Measurements from ENCODE around the gene SIAH3.
A peak's percentile ranks its signal among the peaks of the same experiment; 100 is the strongest.

The SIAH3 gene

DNA sequence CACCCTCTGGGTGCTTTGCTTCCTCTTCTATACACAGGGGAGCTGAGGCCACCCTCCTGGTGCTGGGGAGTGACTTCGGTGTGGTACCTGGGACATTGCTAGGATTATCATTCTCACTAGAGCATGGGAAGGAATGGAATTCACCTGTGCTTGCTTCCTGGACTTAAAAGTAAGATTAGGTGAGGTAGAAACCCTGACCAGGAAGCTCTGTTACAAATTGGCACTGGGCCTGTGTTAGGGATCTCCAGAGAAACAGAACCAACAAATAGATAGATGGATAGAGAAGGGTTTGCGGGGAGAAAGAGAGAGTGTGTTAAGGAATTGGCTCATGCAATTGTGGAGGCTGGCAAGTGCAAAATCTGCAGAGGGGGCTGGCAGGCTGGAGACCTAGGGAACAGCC lies 13.9 kb upstream of the SIAH3 start:
- H3K4me3 ChIP-seq (replicated peaks; ENCODE audit: low read depth, low read length), result no peak overlapping the region
- no peak for DNase-seq (ENCODE audit: low read depth)
- TF ChIP-seq, protein P1, sequence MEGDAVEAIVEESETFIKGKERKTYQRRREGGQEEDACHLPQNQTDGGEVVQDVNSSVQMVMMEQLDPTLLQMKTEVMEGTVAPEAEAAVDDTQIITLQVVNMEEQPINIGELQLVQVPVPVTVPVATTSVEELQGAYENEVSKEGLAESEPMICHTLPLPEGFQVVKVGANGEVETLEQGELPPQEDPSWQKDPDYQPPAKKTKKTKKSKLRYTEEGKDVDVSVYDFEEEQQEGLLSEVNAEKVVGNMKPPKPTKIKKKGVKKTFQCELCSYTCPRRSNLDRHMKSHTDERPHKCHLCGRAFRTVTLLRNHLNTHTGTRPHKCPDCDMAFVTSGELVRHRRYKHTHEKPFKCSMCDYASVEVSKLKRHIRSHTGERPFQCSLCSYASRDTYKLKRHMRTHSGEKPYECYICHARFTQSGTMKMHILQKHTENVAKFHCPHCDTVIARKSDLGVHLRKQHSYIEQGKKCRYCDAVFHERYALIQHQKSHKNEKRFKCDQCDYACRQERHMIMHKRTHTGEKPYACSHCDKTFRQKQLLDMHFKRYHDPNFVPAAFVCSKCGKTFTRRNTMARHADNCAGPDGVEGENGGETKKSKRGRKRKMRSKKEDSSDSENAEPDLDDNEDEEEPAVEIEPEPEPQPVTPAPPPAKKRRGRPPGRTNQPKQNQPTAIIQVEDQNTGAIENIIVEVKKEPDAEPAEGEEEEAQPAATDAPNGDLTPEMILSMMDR (IDR thresholded peaks at IDR 0.05; ENCODE audit: low read length, missing control alignments), result no peak

- TF ChIP-seq, protein P1 (IDR thresholded peaks at IDR 0.05; ENCODE audit: low read length, missing control alignments), result no peak
- DNase-seq (ENCODE audit: low read depth), result no peak
- no peak overlapping the region for H3K4me3 ChIP-seq (replicated peaks; ENCODE audit: low read depth, low read length)
These were observed 12.4 kb upstream of the SIAH3 start for GRCh38 chr13:45863709-45864590.

- no peak overlapping the region for H3K4me3 ChIP-seq (replicated peaks; ENCODE audit: low read depth, low read length)
- DNase-seq (ENCODE audit: low read depth), result peak; percentile 8
- TF ChIP-seq, protein P1 (IDR thresholded peaks at IDR 0.05; ENCODE audit: low read length, missing control alignments), result no peak
These were observed 9.8 kb upstream of the SIAH3 start for GRCh38 chr13:45861322-45861721.

DNA sequence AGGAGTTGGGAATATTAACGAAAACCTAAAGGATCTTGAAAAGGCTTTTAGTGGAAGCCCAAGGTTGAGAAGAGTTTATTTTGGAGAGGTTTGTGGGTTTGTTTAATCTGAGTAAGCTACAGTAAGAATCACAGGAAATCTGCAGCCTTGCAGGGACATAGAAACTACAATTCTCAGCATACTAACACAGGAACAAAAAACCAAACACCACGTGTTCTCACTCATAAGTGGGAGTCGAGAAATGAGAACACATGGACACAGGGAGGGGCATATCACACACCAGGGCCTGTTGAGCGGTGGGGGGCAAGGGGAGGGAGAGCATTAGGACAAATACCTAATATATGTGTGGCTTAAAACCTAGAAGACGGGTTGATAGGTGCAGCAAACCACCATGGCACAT lies 8.7 kb upstream of the SIAH3 start:
- TF ChIP-seq, protein P1 (IDR thresholded peaks at IDR 0.05; ENCODE audit: low read length, missing control alignments), result no peak

DNA sequence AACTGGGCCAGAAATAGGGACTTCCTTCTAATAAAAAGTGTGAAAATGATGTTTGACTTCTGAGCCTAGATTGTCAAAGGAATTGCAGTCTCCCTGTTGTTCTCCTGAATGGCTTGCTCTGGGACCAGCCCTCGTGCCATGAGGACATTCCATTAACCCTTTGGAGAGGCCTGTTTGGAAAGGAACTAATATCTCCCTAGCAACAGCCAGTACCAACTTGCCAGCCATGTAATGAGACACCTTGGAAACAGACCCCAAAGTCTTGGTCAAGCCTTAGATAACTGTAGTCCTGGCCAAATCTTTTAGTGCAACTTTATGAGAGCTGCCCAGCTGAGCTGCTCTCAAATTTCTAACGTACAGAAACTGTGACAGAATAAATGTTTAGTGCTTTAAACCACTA lies 8.2 kb upstream of the SIAH3 start:
- TF ChIP-seq, protein P1 (IDR thresholded peaks at IDR 0.05; ENCODE audit: low read length, missing control alignments), result no peak
- H3K4me3 ChIP-seq (replicated peaks; ENCODE audit: low read depth, low read length), result no peak overlapping the region
- DNase-seq (ENCODE audit: low read depth), result no peak

More for the DNA sequence above, 8.7 kb upstream of the SIAH3 start:
- no peak overlapping the region for H3K4me3 ChIP-seq (replicated peaks; ENCODE audit: low read depth, low read length)
- no peak for DNase-seq (ENCODE audit: low read depth)

DNA sequence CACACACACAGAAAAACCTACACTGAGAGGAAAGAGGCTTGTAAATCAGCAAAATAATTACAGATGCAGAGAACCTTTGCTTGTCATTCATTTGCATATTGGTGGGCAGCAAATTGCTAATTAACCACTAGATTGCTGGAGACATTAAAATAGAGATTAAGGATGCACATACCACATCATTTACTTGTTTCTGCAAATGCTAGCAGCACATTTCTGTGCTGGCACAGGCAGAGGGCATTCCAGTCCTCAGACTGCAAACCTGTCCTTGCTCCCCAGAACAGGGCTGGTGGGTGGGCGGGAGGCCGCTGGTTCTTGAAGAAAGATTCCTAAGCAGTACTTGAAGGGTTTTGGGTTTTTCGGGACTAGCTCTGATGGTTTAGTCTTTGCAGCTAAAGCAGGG lies 941 bp upstream of the SIAH3 start:
- DNase-seq (ENCODE audit: low read depth), result no peak
- no peak overlapping the region for H3K4me3 ChIP-seq (replicated peaks; ENCODE audit: low read depth, low read length)
- TF ChIP-seq, protein P1 (IDR thresholded peaks at IDR 0.05; ENCODE audit: low read length, missing control alignments), result no peak

DNA sequence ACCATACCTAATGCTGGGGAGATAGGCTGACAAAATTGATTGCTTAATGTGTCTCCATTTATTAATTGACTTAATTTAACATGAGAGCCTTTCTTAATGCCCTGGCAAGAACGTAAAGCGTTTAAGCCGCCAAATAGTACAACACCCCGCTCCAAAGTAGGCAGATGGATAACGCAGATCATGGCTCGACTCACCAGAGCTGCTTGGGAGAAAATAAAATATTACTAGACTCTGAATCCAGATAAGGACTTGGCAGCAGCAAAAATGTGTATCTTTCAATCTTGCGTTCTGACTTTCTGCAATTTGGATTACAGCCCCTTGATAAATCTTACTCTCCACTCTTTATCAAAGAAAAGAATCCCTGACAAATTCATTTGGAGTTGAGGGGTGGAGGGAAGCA lies 403 bp upstream of the SIAH3 start:
- TF ChIP-seq, protein P1 (IDR thresholded peaks at IDR 0.05; ENCODE audit: low read length, missing control alignments), result no peak
- H3K4me3 ChIP-seq (replicated peaks; ENCODE audit: low read depth, low read length), result no peak overlapping the region
- DNase-seq (ENCODE audit: low read depth), result no peak
